HEK293 (cell line): ENCODE measurements around the gene DAO.
A peak's percentile ranks its signal among the peaks of the same experiment; 100 is the strongest.

Source experiments
- CTCF ChIA-PET: fragments of 350-600 bp; formaldehyde crosslinking; extraction: SDS; loops from one replicate; lab custom pipeline; 2021; ENCODE audit warnings: antibody characterized with exemption; lab: Yijun Ruan, JAX
- POLR2A ChIA-PET: fragments of 300-600 bp; formaldehyde crosslinking; extraction: SDS; loops from one replicate; lab custom pipeline; 2020; ENCODE audit warnings: antibody characterized with exemption, inconsistent platforms; lab: Yijun Ruan, JAX
- H3K27ac ChIP-seq: fragments of 200-500 bp; sonication (Bioruptor generic); 2 replicates; pipeline ENCODE4 v1.5.1; 2014; ENCODE audit warnings: low read depth, low read length, control low read depth, inconsistent platforms; ENCODE audit errors: extremely low read depth
- H3K36me3 ChIP-seq, 2 experiments: fragments of 200-500 bp in 1 of 2; sonication (Bioruptor generic) in 1 of 2; 1 replicate in 1 of 2; 2 replicates in 1 of 2; pipeline ENCODE4 v1.5.1; 2014 to 2017; ENCODE audit warnings: inconsistent platforms in 2 of 2, low read length in 2 of 2; ENCODE audit not compliant: control insufficient read depth in 2 of 2, insufficient read depth in 1 of 2
- H3K4me1 ChIP-seq: fragments of 200-500 bp; sonication (Bioruptor generic); 2 replicates; pipeline ENCODE4 v1.5.1; 2014; ENCODE audit warnings: mild to moderate bottlenecking, low read length, inconsistent platforms; ENCODE audit not compliant: control insufficient read depth, insufficient read depth
- H3K4me3 ChIP-seq: 2 replicates; pipeline ENCODE4 v1.5.1; 2011; ENCODE audit warnings: low read depth, mild to moderate bottlenecking, control low read depth, low read length, moderate library complexity
- H3K9me3 ChIP-seq: fragments of 200-500 bp; sonication (Bioruptor generic); 2 replicates; pipeline ENCODE4 v1.5.1; 2014; ENCODE audit warnings: low read depth, low read length, inconsistent platforms; ENCODE audit not compliant: control insufficient read depth, insufficient read depth
- GLI4 ChIP-seq: fragments of 450-650 bp; formaldehyde crosslinking; IDR thresholded peaks from 2 replicates; pipeline ENCODE4 v1.5.1; 2016; ENCODE audit warnings: missing biosample characterization, missing genetic modification characterization
- KLF1 ChIP-seq: fragments of 450-650 bp; formaldehyde crosslinking; IDR thresholded peaks from 2 replicates; pipeline ENCODE4 v1.5.1; 2016; ENCODE audit warnings: missing biosample characterization, missing genetic modification characterization
- OVOL3 ChIP-seq: fragments of 450-650 bp; formaldehyde crosslinking; IDR thresholded peaks from 2 replicates; pipeline ENCODE4 v1.5.1; 2016; ENCODE audit warnings: missing biosample characterization, missing genetic modification characterization
- ZBTB48 ChIP-seq: fragments of 450-650 bp; formaldehyde crosslinking; IDR thresholded peaks from 2 replicates; pipeline ENCODE4 v1.5.1; 2016; ENCODE audit warnings: missing biosample characterization, missing genetic modification characterization
- ZNF146 ChIP-seq: fragments of 450-650 bp; formaldehyde crosslinking; IDR thresholded peaks from 2 replicates; pipeline ENCODE4 v1.5.1; 2016; ENCODE audit warnings: missing biosample characterization, missing genetic modification characterization
- ZNF155 ChIP-seq: fragments of 450-650 bp; formaldehyde crosslinking; IDR thresholded peaks from 2 replicates; pipeline ENCODE4 v1.5.1; 2016; ENCODE audit warnings: missing biosample characterization, missing genetic modification characterization
- ZNF214 ChIP-seq: fragments of 450-650 bp; formaldehyde crosslinking; IDR thresholded peaks from 2 replicates; pipeline ENCODE4 v1.5.1; 2017; ENCODE audit warnings: missing biosample characterization, mild to moderate bottlenecking, missing genetic modification characterization, borderline replicate concordance
- ZNF366 ChIP-seq: fragments of 450-650 bp; formaldehyde crosslinking; conservative IDR thresholded peaks from 2 replicates; pipeline ENCODE4 v1.5.1; 2016; ENCODE audit warnings: missing biosample characterization, missing genetic modification characterization
- ZNF48 ChIP-seq: fragments of 450-650 bp; formaldehyde crosslinking; IDR thresholded peaks from 2 replicates; pipeline ENCODE4 v1.5.1; 2016; ENCODE audit warnings: missing biosample characterization, missing genetic modification characterization
- ZNF514 ChIP-seq: fragments of 450-650 bp; formaldehyde crosslinking; IDR thresholded peaks from 2 replicates; pipeline ENCODE4 v1.5.1; 2016; ENCODE audit warnings: missing biosample characterization, missing genetic modification characterization
- TF ChIP-seq, protein P1 (sequence below): fragments of 450-650 bp; formaldehyde crosslinking; IDR thresholded peaks from 2 replicates; pipeline ENCODE4 v1.5.1; 2017; ENCODE audit warnings: missing biosample characterization, missing genetic modification characterization
- TF ChIP-seq, protein P2 (sequence below): fragments of 450-650 bp; formaldehyde crosslinking; IDR thresholded peaks from 2 replicates; pipeline ENCODE4 v1.5.1; 2017; ENCODE audit warnings: missing biosample characterization, missing genetic modification characterization
- TF ChIP-seq, protein P3 (sequence below): fragments of 450-650 bp; formaldehyde crosslinking; IDR thresholded peaks from 2 replicates; pipeline ENCODE4 v1.5.1; 2016; ENCODE audit warnings: missing biosample characterization, missing genetic modification characterization
- TF ChIP-seq, protein P4 (sequence below): fragments of 450-650 bp; formaldehyde crosslinking; conservative IDR thresholded peaks from 2 replicates; pipeline ENCODE4 v1.5.1; 2016; ENCODE audit warnings: low read depth, missing biosample characterization, missing genetic modification characterization
- TF ChIP-seq, protein P5 (sequence below): fragments of 450-650 bp; formaldehyde crosslinking; IDR thresholded peaks from 2 replicates; pipeline ENCODE4 v1.5.1; 2016; ENCODE audit warnings: missing biosample characterization, missing genetic modification characterization, low read depth
- TF ChIP-seq, protein P6 (sequence below): fragments of 450-650 bp; formaldehyde crosslinking; IDR thresholded peaks from 2 replicates; pipeline ENCODE4 v1.5.1; 2016; ENCODE audit warnings: missing biosample characterization, missing genetic modification characterization
- TF ChIP-seq, protein P7 (sequence below): fragments of 450-650 bp; formaldehyde crosslinking; IDR thresholded peaks from 2 replicates; pipeline ENCODE4 v1.5.1; 2016; ENCODE audit warnings: missing biosample characterization, missing genetic modification characterization

Gene DAO

DNA sequence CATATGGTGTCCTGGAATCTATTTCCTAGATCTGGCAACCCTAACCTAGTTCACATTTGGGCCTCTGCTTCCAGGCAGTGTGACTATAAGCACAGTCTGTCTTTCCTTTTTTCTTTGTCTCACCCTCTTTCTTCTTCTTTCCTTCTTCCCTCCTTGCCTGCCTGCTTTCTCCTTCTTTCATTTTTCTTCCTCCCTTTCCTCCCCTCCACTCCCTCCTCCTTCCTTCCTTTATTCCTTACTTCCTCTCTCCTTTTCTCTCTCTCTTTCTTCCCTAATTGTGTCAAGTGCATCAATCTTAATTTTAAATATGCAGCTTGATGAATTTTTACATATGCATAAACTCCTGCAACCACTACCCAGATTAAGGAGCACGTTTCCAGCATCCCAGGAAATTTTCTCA lies 4.6 kb upstream of the DAO start:
- H3K27ac ChIP-seq = no peak overlapping the region
- H3K9me3 ChIP-seq = no peaks in the 10 kb centered on the region
- no peaks in the 10 kb centered on the region for H3K4me1 ChIP-seq
- H3K36me3 ChIP-seq = no peaks in the 10 kb centered on the region
- TF ChIP-seq, protein P1, sequence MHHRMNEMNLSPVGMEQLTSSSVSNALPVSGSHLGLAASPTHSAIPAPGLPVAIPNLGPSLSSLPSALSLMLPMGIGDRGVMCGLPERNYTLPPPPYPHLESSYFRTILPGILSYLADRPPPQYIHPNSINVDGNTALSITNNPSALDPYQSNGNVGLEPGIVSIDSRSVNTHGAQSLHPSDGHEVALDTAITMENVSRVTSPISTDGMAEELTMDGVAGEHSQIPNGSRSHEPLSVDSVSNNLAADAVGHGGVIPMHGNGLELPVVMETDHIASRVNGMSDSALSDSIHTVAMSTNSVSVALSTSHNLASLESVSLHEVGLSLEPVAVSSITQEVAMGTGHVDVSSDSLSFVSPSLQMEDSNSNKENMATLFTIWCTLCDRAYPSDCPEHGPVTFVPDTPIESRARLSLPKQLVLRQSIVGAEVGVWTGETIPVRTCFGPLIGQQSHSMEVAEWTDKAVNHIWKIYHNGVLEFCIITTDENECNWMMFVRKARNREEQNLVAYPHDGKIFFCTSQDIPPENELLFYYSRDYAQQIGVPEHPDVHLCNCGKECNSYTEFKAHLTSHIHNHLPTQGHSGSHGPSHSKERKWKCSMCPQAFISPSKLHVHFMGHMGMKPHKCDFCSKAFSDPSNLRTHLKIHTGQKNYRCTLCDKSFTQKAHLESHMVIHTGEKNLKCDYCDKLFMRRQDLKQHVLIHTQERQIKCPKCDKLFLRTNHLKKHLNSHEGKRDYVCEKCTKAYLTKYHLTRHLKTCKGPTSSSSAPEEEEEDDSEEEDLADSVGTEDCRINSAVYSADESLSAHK (tag by site-specific recombination) = no peak
- TF ChIP-seq, protein P2, sequence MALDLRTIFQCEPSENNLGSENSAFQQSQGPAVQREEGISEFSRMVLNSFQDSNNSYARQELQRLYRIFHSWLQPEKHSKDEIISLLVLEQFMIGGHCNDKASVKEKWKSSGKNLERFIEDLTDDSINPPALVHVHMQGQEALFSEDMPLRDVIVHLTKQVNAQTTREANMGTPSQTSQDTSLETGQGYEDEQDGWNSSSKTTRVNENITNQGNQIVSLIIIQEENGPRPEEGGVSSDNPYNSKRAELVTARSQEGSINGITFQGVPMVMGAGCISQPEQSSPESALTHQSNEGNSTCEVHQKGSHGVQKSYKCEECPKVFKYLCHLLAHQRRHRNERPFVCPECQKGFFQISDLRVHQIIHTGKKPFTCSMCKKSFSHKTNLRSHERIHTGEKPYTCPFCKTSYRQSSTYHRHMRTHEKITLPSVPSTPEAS = peak; percentile 49
- peak; percentile 62 for TF ChIP-seq ZNF366
- TF ChIP-seq, all 188 proteins: peak for 2
- H3K4me3 ChIP-seq = no peak overlapping the region
- POLR2A ChIA-PET = interaction anchor here (0.6 kb wide), 1 partner anchor 25 kb away, joined by 8 read pairs; no protein-coding TSS in a partner anchor
- CTCF ChIA-PET = interaction anchor here (0.6 to 1.9 kb wide), 2 partner anchors 9 to 89 kb away, joined by 3 to 8 read pairs; no protein-coding TSS in a partner anchor

DNA sequence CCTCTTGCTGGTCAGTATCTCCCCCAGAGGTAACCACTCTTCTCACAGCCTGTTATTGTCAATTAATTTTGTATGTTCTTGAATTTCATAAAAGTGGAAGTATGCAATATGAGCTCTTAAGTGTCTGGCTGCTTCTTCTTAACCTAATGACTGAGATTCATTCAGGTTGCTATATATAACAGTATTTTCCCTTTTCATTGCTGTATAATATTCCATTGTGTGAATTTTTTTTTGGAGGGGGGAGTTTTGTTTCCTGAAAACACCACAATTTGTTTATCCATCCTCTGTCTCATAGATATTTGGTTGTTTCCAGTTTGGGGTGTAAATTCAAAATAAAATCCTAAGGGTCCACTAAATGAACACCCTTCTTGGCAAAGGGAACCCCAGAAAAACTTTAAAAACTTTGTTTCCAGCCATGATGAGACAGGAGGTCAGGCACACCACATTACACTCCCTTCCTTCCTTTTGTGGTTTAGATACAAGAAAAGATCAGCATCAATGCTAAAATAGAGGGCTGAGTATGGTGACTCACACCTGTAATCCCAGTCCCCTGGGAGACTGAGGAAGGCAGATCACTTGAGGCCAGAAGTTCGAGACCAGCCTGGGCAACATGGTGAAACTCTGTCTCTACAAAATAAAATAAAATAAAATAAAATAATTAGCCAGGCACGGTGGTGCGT lies 4.1 kb upstream of the DAO start:
- H3K36me3 ChIP-seq = no peaks in the 10 kb centered on the region
- H3K9me3 ChIP-seq = no peaks in the 10 kb centered on the region
- no peak overlapping the region for H3K4me3 ChIP-seq
- H3K4me1 ChIP-seq = no peaks in the 10 kb centered on the region
- ChIA-PET POLR2A (no interaction called here), CTCF (interaction anchor here (0.6 kb wide), 4 partner anchors 16 to 431 kb away, joined by 3 to 4 read pairs (median 3); no protein-coding TSS in a partner anchor)
- TF ChIP-seq ZNF146 (tag by site-specific recombination) (peak; percentile 97), ZNF48 (tag by site-specific recombination) (no peak)
- TF ChIP-seq, protein P3, sequence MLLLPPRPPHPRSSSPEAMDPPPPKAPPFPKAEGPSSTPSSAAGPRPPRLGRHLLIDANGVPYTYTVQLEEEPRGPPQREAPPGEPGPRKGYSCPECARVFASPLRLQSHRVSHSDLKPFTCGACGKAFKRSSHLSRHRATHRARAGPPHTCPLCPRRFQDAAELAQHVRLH = 0 out of 2 replicates have a peak, but pooled peaks have one; percentile 30
- H3K27ac ChIP-seq = no peak overlapping the region

DNA sequence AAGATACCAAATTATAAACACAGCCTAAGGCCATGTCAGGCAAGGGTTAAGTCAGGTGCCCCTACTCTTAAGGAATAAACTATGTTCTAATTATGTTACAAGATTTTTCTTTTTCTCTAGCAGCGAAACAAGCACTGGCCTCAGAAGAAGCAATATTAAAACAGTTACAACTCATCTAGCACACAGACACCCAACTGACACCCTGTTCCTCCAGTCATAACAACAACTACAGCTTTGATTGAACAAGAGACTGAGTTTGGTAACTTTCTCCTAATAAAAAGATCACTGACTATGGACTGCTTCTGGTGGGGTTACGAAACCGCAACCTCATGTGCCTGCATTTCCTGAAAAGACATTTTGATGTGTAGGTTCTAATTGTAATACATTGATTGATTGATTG lies 3.3 kb upstream of the DAO start:
- CTCF ChIA-PET = interaction anchor here (0.6 kb wide), 1 partner anchor 430 kb away, joined by 3 read pairs; no protein-coding TSS in a partner anchor
- H3K36me3 ChIP-seq = no peaks in the 10 kb centered on the region
- H3K4me3 ChIP-seq = no peak overlapping the region
- TF ChIP-seq ZBTB48 (tag by site-specific recombination) (no peak), ZNF214 (tag by site-specific recombination) (no peak), GLI4 (tag by site-specific recombination) (no peak), ZNF514 (no peak), KLF1 (tag by site-specific recombination) (no peak), ZNF155 (tag by site-specific recombination) (no peak), OVOL3 (no peak)
- TF ChIP-seq, protein P4, sequence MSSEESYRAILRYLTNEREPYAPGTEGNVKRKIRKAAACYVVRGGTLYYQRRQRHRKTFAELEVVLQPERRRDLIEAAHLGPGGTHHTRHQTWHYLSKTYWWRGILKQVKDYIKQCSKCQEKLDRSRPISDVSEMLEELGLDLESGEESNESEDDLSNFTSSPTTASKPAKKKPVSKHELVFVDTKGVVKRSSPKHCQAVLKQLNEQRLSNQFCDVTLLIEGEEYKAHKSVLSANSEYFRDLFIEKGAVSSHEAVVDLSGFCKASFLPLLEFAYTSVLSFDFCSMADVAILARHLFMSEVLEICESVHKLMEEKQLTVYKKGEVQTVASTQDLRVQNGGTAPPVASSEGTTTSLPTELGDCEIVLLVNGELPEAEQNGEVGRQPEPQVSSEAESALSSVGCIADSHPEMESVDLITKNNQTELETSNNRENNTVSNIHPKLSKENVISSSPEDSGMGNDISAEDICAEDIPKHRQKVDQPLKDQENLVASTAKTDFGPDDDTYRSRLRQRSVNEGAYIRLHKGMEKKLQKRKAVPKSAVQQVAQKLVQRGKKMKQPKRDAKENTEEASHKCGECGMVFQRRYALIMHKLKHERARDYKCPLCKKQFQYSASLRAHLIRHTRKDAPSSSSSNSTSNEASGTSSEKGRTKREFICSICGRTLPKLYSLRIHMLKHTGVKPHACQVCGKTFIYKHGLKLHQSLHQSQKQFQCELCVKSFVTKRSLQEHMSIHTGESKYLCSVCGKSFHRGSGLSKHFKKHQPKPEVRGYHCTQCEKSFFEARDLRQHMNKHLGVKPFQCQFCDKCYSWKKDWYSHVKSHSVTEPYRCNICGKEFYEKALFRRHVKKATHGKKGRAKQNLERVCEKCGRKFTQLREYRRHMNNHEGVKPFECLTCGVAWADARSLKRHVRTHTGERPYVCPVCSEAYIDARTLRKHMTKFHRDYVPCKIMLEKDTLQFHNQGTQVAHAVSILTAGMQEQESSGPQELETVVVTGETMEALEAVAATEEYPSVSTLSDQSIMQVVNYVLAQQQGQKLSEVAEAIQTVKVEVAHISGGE (tag by site-specific recombination) = no peak
- TF ChIP-seq, protein P5, sequence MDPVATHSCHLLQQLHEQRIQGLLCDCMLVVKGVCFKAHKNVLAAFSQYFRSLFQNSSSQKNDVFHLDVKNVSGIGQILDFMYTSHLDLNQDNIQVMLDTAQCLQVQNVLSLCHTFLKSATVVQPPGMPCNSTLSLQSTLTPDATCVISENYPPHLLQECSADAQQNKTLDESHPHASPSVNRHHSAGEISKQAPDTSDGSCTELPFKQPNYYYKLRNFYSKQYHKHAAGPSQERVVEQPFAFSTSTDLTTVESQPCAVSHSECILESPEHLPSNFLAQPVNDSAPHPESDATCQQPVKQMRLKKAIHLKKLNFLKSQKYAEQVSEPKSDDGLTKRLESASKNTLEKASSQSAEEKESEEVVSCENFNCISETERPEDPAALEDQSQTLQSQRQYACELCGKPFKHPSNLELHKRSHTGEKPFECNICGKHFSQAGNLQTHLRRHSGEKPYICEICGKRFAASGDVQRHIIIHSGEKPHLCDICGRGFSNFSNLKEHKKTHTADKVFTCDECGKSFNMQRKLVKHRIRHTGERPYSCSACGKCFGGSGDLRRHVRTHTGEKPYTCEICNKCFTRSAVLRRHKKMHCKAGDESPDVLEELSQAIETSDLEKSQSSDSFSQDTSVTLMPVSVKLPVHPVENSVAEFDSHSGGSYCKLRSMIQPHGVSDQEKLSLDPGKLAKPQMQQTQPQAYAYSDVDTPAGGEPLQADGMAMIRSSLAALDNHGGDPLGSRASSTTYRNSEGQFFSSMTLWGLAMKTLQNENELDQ (tag by site-specific recombination) = no peak
- TF ChIP-seq, protein P6, sequence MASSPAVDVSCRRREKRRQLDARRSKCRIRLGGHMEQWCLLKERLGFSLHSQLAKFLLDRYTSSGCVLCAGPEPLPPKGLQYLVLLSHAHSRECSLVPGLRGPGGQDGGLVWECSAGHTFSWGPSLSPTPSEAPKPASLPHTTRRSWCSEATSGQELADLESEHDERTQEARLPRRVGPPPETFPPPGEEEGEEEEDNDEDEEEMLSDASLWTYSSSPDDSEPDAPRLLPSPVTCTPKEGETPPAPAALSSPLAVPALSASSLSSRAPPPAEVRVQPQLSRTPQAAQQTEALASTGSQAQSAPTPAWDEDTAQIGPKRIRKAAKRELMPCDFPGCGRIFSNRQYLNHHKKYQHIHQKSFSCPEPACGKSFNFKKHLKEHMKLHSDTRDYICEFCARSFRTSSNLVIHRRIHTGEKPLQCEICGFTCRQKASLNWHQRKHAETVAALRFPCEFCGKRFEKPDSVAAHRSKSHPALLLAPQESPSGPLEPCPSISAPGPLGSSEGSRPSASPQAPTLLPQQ (tag by site-specific recombination) = no peak
- TF ChIP-seq, protein P7, sequence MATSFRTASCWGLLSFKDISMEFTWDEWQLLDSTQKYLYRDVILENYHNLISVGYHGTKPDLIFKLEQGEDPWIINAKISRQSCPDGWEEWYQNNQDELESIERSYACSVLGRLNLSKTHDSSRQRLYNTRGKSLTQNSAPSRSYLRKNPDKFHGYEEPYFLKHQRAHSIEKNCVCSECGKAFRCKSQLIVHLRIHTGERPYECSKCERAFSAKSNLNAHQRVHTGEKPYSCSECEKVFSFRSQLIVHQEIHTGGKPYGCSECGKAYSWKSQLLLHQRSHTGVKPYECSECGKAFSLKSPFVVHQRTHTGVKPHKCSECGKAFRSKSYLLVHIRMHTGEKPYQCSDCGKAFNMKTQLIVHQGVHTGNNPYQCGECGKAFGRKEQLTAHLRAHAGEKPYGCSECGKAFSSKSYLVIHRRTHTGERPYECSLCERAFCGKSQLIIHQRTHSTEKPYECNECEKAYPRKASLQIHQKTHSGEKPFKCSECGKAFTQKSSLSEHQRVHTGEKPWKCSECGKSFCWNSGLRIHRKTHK (tag by site-specific recombination) = no peak
- no peak overlapping the region for H3K27ac ChIP-seq
- POLR2A ChIA-PET = no interaction called here
- no peaks in the 10 kb centered on the region for H3K9me3 ChIP-seq
- no peaks in the 10 kb centered on the region for H3K4me1 ChIP-seq
